Karpas-422 (cell line): ENCODE results near the gene ITLN2. TPM values are rescaled to one million over a fixed set of nuclear protein-coding genes. Genes with fewer than 3 reads are reported as not detected.
"Not testable (repeated sequence)": the region's sequence is repeated elsewhere in the genome, so short reads cannot be mapped to it uniquely, and the experiment has no call there.

ENCODE experiments used
- DNase-seq: peaks from one replicate; pipeline ENCODE4 v3.0.0-alpha.2; 2015
- H2AFZ ChIP-seq: fragments of 200-600 bp; sonication (generic); 2 replicates; pipeline ENCODE4 v1.6.1; 2014; ENCODE audit warnings: antibody characterized with exemption, low read length, mixed read lengths
- H3K27ac ChIP-seq: fragments of 200-600 bp; sonication (generic); 2 replicates; pipeline ENCODE4 v1.5.1; 2014; ENCODE audit warnings: mild to moderate bottlenecking, low read length, moderate library complexity
- H3K27me3 ChIP-seq: fragments of 200-600 bp; sonication (generic); 2 replicates; pipeline ENCODE4 v1.6.1; 2014; ENCODE audit warnings: low read length, mixed read lengths
- H3K36me3 ChIP-seq: fragments of 200-600 bp; sonication (generic); 2 replicates; pipeline ENCODE4 v1.6.1; 2014; ENCODE audit warnings: low read length, mixed read lengths; ENCODE audit not compliant: insufficient read depth
- H3K4me1 ChIP-seq: fragments of 200-600 bp; sonication (generic); 2 replicates; pipeline ENCODE4 v1.6.1; 2014; ENCODE audit warnings: mild to moderate bottlenecking, low read length, mixed read lengths
- H3K4me2 ChIP-seq: fragments of 200-600 bp; sonication (generic); 2 replicates; pipeline ENCODE4 v1.6.1; 2014; ENCODE audit warnings: low read length, low read depth, mild to moderate bottlenecking; ENCODE audit not compliant: poor library complexity, severe bottlenecking
- H3K4me3 ChIP-seq: fragments of 200-600 bp; sonication (generic); 2 replicates; pipeline ENCODE4 v1.5.1; 2014; ENCODE audit warnings: mild to moderate bottlenecking, antibody characterized with exemption, low read length, mixed read lengths
- H3K79me2 ChIP-seq: fragments of 200-600 bp; sonication (generic); 2 replicates; pipeline ENCODE4 v1.6.1; 2014; ENCODE audit warnings: mild to moderate bottlenecking, low read length, mixed read lengths
- H3K9ac ChIP-seq: fragments of 200-600 bp; sonication (generic); 2 replicates; pipeline ENCODE4 v1.6.0; 2014; ENCODE audit warnings: low read length
- H3K9me2 ChIP-seq: fragments of 200-600 bp; sonication (generic), shearing (Covaris generic); replicated peaks from 2 replicates; pipeline ENCODE4 v1.6.0; 2014; ENCODE audit warnings: mild to moderate bottlenecking, low read length, moderate library complexity; ENCODE audit not compliant: insufficient read depth
- H3K9me3 ChIP-seq: fragments of 300-700, 200-600 bp; sonication (generic); 2 replicates; pipeline ENCODE4 v1.6.1; 2014; ENCODE audit warnings: low read length, mixed read lengths
- H4K20me1 ChIP-seq: fragments of 200-600 bp; sonication (generic); 2 replicates; pipeline ENCODE4 v1.6.1; 2014; ENCODE audit warnings: mild to moderate bottlenecking, antibody characterized with exemption, low read length, low read depth; ENCODE audit not compliant: insufficient read depth
- total RNA-seq: library from RNA; depleted of rRNA; stranded (reverse); fragments of >200 nt; shearing (Covaris generic); gene quantifications from 2 replicates; pipeline ENCODE4 v1.2.3, GENCODE V29; 2014; ENCODE audit warnings: low replicate concordance

ITLN2 gene
- total RNA-seq, 1 experiment from 2014 or later, result not detected

DNA sequence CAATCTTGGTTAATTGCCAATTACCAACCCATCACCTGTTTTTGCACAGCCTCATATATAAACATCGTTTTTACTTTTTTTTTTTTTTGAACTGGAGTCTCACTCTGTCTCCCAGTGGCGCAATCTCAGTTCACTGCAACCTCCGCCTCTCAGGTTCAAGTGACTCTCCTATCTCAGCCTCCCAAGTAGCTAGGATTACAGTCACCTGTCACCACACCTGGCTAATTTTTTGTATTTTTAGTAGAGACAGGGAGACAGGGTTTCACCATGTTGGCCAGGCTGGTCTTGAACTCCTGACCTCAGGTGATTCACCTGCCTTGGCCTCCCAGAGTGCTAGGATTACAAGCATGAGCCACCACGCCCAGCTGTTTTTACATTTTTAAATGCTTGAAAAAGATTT lies 37.4 kb upstream of the ITLN2 start:
- H2AFZ ChIP-seq, H3K4me1 ChIP-seq, H3K27ac ChIP-seq, H3K27me3 ChIP-seq, H3K36me3 ChIP-seq, H4K20me1 ChIP-seq, H3K4me3 ChIP-seq, H3K9me3 ChIP-seq, H3K9ac ChIP-seq, DNase-seq, H3K79me2 ChIP-seq, H3K9me2 ChIP-seq, H3K4me2 ChIP-seq: not testable (repeated sequence)

DNA sequence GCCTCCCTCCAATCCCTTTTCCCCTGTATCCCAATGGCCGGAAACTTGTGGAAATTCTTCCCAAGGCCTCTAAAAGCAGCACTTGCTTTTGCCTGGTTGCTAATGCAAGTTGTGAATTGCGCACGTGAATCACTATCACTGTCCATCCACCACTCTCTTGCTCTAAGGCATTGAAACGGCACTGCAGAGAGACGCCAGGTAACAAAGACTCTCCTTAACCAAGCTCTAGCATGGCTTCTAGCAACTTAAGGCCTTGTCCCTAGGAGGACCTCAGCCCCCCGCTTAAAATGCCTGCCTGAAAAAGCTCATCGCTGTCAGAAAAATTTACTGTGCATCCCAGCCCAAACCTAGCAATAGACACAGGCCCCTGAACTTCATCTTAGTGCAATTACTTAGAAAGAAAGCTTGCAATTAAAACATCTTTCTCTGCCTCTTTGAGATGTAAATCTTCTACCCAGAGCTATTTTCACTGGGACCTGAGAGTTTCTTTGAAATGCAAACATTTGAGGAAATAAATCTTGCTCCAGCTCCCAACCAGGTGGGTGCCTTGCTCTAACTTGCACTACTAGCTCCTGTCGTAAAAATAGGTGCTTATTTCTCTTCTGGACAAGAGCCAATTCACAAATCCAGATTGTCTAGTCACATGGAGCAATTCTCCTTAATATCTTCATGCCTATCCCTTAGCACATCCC lies 32.9 kb upstream of the ITLN2 start:
- Histone ChIP-seq H3K36me3 (no peaks in the 10 kb centered on the region), H3K9me2 (no peaks in the 10 kb centered on the region), H3K4me1 (peaks cover 10% of the 10 kb centered on the region), H3K9me3 (no peaks in the 10 kb centered on the region), H4K20me1 (no peaks in the 10 kb centered on the region), H3K4me3 (no peak overlapping the region), H3K4me2 (no peak overlapping the region), H3K27me3 (no peaks in the 10 kb centered on the region), H3K9ac (no peak overlapping the region), H3K79me2 (no peaks in the 10 kb centered on the region), H2AFZ (no peak overlapping the region), H3K27ac (no peak overlapping the region)
- no peak for DNase-seq

DNA sequence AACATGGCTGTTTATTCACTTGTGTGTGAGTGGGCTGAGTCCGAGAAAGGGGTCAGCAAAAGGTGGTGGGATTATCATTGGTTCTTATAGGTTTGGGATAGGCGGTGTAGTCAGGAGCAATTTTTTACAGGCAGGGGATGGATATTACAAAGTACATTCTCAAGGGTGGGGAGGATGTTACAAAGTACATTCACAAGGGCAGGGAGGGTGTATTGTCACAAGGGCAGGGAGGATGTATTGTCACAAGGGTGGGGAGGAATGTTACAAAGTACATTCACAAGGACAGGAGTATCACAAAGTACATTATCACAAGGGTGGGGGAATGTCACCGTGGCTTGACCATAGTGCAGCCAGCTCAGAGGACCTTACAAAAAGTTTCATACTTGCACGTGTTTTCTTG lies 31.1 kb upstream of the ITLN2 start:
- no peaks in the 10 kb centered on the region for H3K27me3 ChIP-seq
- H4K20me1 ChIP-seq, result no peaks in the 10 kb centered on the region
- no peaks in the 10 kb centered on the region for H3K9me3 ChIP-seq
- H3K4me3 ChIP-seq, result no peak overlapping the region
- no peak overlapping the region for H3K27ac ChIP-seq
- no peak overlapping the region for H2AFZ ChIP-seq
- H3K9me2 ChIP-seq, result no peaks in the 10 kb centered on the region
- no peak overlapping the region for H3K9ac ChIP-seq
- no peak overlapping the region for H3K4me2 ChIP-seq
- H3K79me2 ChIP-seq, result no peaks in the 10 kb centered on the region
- no peak for DNase-seq
- no peaks in the 10 kb centered on the region for H3K36me3 ChIP-seq
- H3K4me1 ChIP-seq, result peaks cover 10% of the 10 kb centered on the region

DNA sequence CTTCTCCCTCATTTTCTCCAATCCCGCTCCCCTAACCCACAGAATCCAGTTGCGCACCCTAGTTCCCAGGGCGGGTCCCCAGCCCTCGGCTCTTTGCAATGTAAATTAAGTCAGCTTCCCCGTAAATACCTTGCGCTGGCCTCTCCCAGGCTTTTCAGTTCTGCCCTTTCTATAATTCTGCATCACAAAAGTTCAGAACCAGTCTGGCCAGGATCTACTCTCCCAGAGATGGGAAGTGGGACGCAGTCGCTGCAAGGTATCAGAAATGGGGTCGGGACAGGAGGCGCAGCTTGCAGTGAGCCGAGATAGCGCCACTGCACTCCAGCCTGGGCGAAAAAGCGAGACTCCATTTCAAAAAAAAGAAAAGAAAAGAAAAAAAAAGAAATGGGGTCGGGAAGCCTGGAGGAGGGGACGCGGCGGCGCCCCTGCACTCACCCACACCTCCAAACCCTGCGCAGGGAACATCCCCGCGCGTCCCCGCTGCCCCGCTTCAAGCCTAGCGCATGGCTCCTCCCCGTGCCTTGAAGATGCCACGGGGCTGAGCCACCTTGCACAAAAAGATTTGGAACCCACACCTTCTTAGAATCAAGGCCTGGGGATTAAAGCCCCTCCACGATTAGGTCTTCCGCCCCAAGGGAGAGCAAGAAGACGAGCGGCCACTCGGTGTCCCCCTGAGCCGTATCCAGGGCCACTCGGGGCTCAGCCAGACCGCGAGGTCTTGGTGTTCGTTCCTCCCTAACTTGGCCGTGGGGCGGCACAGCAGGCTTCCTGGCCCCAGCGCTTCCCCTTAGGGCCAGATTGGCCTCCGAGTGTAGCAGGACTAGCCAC lies 27.2 kb upstream of the ITLN2 start:
- Histone ChIP-seq H3K9ac (no peak overlapping the region), H3K79me2 (no peaks in the 10 kb centered on the region), H3K9me2 (no peaks in the 10 kb centered on the region), H4K20me1 (no peaks in the 10 kb centered on the region), H3K27ac (no peak overlapping the region), H3K27me3 (no peaks in the 10 kb centered on the region), H2AFZ (no peak overlapping the region), H3K4me3 (no peak overlapping the region), H3K4me1 (no peaks in the 10 kb centered on the region), H3K9me3 (no peaks in the 10 kb centered on the region), H3K36me3 (no peaks in the 10 kb centered on the region), H3K4me2 (no peak overlapping the region)
- DNase-seq, result no peak

DNA sequence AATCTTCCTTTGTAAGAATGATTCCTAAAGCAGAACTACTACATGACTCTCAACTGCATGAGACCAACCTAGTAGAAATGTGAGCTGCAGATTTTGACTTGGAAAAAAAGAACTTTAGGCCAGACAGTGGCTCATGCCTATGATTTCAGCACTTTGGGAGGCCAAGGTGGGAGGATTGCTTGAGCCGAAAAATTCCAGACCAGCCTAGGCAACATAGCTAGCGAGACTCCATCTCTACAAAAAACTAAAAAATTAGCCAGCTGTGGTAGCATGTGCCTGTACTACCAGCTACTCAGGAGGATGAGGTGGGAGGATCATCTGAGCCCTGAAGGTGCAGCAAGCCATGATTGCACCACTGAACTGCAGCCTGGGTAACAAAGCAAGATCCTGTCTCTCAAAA lies 24.7 kb upstream of the ITLN2 start:
- Histone ChIP-seq H3K9ac (no peak overlapping the region), H3K4me2 (no peak overlapping the region), H4K20me1 (no peaks in the 10 kb centered on the region), H3K27me3 (no peaks in the 10 kb centered on the region), H3K9me2 (no peaks in the 10 kb centered on the region), H3K36me3 (no peaks in the 10 kb centered on the region), H2AFZ (no peak overlapping the region), H3K9me3 (no peaks in the 10 kb centered on the region), H3K4me1 (no peaks in the 10 kb centered on the region), H3K4me3 (no peak overlapping the region), H3K79me2 (no peaks in the 10 kb centered on the region), H3K27ac (no peak overlapping the region)
- DNase-seq, result no peak

DNA sequence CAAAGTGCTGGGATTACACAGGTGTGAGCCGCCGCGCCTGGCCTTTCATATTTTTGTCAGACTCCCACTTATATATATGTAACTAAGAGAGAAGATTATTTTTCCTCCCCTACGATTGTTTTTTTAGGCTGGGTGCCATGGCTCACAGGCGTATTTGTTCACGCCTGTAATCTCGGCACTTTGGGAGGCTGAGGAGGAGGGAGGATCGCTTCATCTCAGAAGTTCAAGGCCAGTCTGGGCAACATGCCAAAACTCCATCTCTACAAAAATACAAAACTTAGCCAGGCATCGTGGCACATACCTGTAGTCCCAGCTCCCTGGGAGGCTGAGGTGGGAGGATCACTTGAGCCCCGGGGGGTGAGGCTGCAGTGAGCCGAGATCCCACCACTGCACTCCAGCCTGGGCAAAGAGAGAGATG lies 23.9 kb upstream of the ITLN2 start:
- Histone ChIP-seq H4K20me1 (no peaks in the 10 kb centered on the region), H2AFZ (no peak overlapping the region), H3K27me3 (no peaks in the 10 kb centered on the region), H3K4me3 (no peak overlapping the region), H3K36me3 (no peaks in the 10 kb centered on the region), H3K4me2 (no peak overlapping the region), H3K27ac (no peak overlapping the region), H3K9ac (no peak overlapping the region), H3K4me1 (no peaks in the 10 kb centered on the region), H3K9me3 (no peaks in the 10 kb centered on the region), H3K79me2 (no peaks in the 10 kb centered on the region), H3K9me2 (no peaks in the 10 kb centered on the region)
- DNase-seq, result no peak

DNA sequence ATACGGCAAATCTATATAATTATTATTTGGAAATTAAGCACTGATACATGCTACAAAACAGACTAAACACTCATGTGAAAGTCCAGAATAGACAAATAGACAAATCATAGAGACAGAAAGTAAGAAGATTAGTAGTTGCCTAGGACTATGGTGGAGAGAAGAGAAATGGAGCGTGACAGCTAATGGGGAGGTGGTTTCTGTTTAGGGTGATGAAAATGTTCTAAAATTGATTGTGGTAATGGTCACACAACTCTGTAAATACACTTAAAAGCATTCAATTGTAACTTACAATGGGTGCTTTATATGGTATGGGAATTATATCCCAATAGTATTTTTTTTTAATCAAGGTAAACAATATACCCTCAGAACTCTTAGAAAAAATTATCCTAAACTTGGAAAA lies 20.4 kb upstream of the ITLN2 start:
- Histone ChIP-seq H2AFZ (no peak overlapping the region), H3K36me3 (no peaks in the 10 kb centered on the region), H3K9ac (no peak overlapping the region), H3K27me3 (no peaks in the 10 kb centered on the region), H3K9me3 (no peaks in the 10 kb centered on the region), H3K4me2 (no peak overlapping the region), H3K9me2 (no peaks in the 10 kb centered on the region), H4K20me1 (no peaks in the 10 kb centered on the region), H3K79me2 (no peaks in the 10 kb centered on the region), H3K4me3 (no peak overlapping the region), H3K4me1 (no peaks in the 10 kb centered on the region), H3K27ac (no peak overlapping the region)
- no peak for DNase-seq

DNA sequence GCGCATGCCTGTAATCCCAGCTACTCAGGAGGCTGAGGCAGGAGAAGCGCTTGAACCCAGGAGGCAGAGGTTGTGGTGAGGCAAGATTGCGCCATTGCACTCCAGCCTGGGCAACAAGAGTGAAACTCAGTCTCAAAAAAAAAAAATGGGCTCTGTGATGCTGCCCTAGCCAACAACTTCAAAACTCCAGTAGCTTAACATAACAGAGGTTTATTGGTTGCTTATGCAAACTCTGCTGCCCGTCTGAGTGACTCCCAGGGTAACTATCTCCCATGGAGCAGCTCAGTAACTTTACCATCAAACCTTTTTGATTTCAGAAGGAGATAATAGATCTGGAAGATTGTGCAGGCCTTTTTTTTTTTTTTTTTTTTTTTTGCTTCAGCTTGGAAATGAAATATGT lies 18.9 kb upstream of the ITLN2 start:
- H3K9me3 ChIP-seq, result no peaks in the 10 kb centered on the region
- H4K20me1 ChIP-seq, result no peaks in the 10 kb centered on the region
- no peak overlapping the region for H3K4me2 ChIP-seq
- H2AFZ ChIP-seq, result no peak overlapping the region
- no peak overlapping the region for H3K9ac ChIP-seq
- H3K4me3 ChIP-seq, result no peak overlapping the region
- H3K36me3 ChIP-seq, result no peaks in the 10 kb centered on the region
- no peaks in the 10 kb centered on the region for H3K27me3 ChIP-seq
- no peaks in the 10 kb centered on the region for H3K4me1 ChIP-seq
- no peak for DNase-seq
- no peaks in the 10 kb centered on the region for H3K79me2 ChIP-seq
- no peak overlapping the region for H3K27ac ChIP-seq
- H3K9me2 ChIP-seq, result no peaks in the 10 kb centered on the region
